GM20000 (cell line): ENCODE results near the gene CLK3.

Experiments
- DNase-seq: peaks from one replicate; pipeline ENCODE4 v3.0.0; 2012; ENCODE audit warnings: low spot score
- CTCF ChIP-seq: IDR thresholded peaks from 2 replicates; pipeline ENCODE4 v1.5.1; 2012; ENCODE audit warnings: mild to moderate bottlenecking, control low read depth; ENCODE audit errors: extremely low read depth, missing control alignments

Gene CLK3

GRCh38 chr15:74635228-74635627, 19.6 kb downstream of the CLK3 start:
- TF ChIP-seq CTCF, result peak; percentile 76
- peak; percentile 77 for DNase-seq

DNA sequence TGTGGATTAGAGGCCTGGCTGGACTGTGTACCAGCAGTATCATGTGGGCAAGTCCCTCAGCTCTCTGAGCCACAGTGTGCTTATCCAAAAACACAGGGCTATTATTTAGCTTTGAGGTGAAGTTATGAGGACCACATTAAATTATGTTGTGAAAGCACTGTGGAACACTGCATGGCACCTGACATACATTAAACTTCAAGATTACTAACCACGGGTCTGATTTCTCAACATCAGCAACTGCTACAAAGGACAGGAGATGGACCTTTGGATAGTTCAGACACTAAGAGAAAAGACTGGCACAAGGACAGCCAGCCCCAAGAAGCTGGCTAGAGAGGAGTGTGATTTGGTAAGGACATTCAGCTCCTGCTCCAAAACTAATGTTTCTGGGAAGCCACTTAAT, 21.3 kb downstream of the CLK3 start:
- TF ChIP-seq CTCF, result no peak
- DNase-seq, result no peak

GRCh38 chr15:74641151-74641550, 25.5 kb downstream of the CLK3 start:
- no peak for TF ChIP-seq CTCF
- no peak for DNase-seq

DNA sequence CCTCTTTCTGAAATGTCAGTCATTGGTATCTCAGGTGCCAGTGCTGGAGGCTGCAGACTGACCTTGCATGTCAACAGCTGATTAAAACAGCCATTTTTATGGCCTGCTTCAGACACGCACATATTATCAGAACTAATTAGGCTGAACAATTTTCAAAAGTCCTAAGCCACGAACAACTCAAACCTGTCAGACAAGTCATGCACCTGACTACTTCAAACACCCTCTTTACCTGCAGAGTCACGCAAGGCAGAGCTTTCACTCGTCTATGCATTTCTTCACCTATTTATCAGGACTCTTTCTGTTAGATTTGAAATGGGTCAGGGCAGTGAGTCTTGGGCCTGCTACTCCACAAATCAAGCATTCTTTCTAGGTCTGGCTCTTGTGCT, 26.7 kb downstream of the CLK3 start:
- no peak for TF ChIP-seq CTCF
- DNase-seq, result no peak

DNA sequence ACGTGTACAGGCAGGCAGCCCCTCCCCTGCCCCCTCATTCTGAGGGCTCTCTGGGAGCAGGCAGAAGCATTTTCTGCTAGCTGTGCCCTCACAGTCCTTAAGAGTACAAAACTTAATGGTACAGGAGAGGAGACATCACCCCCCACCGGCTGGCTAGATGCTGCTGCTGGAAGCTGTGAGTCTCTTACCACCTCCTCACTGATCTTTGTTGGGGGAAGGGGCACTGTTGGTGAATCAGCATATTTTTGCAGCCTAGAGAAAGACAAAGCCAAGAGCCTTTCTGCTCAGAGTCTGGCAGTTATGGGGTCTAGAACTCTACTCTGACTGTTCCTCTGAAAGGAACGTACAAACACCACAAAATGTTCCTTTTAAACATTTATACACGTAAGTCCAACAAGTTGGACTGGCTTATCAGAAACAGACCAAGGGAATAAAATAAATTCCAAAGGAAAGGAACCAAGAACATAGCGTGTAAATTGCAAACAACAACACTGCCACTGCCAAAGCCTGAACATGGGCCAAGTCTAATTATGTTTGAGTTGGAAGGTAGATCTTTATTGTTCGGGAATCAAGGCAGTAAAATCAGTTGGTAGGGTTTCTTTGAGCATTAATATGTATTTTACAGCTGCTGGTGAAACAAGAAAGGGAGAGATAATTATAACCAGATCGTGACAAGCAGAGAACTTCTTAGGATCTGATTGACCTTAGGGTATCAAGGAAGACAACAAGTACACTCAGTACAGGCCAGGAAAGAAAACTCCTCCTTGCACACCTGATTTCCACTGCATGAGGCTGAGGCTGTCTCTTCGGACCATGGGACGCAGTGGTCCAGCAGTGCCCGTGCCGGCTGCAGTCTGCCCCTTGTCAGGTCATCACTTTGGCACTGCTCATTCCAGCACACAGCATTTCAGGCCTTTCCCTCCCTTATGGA, 27.4 kb downstream of the CLK3 start:
- DNase-seq, result no peak
- TF ChIP-seq CTCF, result no peak

- DNase-seq, result no peak
- TF ChIP-seq CTCF, result no peak
Observed at GRCh38 chr15:74643665-74644204, 28.1 kb downstream of the CLK3 start.

- DNase-seq, result no peak
- no peak for TF ChIP-seq CTCF
Observed at GRCh38 chr15:74646480-74646879, 30.8 kb downstream of the CLK3 start.
